Measurements from ENCODE around the gene RENBP. TPM values are rescaled to one million over a fixed set of nuclear protein-coding genes. Genes with fewer than 3 reads are reported as not detected.

The RENBP gene
- polyA plus RNA-seq, 1 of the 3 experiments (the other 2 are of a cell fraction), result 0.90 TPM

GRCh38 chrX:153961292-153961691 is 16.8 kb upstream of the RENBP start:
- H3K27me3 ChIP-seq (ENCODE audit: insufficient read depth), result no peaks in the 10 kb centered on the region
- H2AFZ ChIP-seq (ENCODE audit: low read depth), result no peak overlapping the region
- ChIA-PET POLR2A (interaction anchor here (0.6 kb wide), 1 partner anchor 8 kb away, joined by 3 read pairs; no protein-coding TSS in a partner anchor), CTCF (interaction anchor here (11.6 kb wide), 1 partner anchor 12 kb away, joined by 179 read pairs; the partner anchor contains the start of gene RENBP)
- TF ChIP-seq, protein P1, sequence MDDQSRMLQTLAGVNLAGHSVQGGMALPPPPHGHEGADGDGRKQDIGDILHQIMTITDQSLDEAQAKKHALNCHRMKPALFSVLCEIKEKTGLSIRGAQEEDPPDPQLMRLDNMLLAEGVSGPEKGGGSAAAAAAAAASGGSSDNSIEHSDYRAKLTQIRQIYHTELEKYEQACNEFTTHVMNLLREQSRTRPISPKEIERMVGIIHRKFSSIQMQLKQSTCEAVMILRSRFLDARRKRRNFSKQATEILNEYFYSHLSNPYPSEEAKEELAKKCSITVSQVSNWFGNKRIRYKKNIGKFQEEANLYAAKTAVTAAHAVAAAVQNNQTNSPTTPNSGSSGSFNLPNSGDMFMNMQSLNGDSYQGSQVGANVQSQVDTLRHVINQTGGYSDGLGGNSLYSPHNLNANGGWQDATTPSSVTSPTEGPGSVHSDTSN (IDR thresholded peaks at IDR 0.05), result no peak
- TF ChIP-seq JUND (IDR thresholded peaks at IDR 0.05), result no peak
- no peak for TF ChIP-seq CHD2 (IDR thresholded peaks at IDR 0.05; ENCODE audit: low read length, partially characterized antibody)
- no peak for TF ChIP-seq ELF1 (IDR thresholded peaks at IDR 0.05)
- no peak for TF ChIP-seq MEF2A (IDR thresholded peaks at IDR 0.05; ENCODE audit: borderline replicate concordance, low read depth)
- no peak for TF ChIP-seq GABPA (IDR thresholded peaks at IDR 0.05; ENCODE audit: low read depth)
- TF ChIP-seq FOXM1 (IDR thresholded peaks at IDR 0.05; ENCODE audit: low read depth), result no peak
- no peak for TF ChIP-seq FOXJ3 (CRISPR knock-in tag; IDR thresholded peaks at IDR 0.05)
- TF ChIP-seq, protein P2, sequence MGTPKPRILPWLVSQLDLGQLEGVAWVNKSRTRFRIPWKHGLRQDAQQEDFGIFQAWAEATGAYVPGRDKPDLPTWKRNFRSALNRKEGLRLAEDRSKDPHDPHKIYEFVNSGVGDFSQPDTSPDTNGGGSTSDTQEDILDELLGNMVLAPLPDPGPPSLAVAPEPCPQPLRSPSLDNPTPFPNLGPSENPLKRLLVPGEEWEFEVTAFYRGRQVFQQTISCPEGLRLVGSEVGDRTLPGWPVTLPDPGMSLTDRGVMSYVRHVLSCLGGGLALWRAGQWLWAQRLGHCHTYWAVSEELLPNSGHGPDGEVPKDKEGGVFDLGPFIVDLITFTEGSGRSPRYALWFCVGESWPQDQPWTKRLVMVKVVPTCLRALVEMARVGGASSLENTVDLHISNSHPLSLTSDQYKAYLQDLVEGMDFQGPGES (IDR thresholded peaks at IDR 0.05; ENCODE audit: low read depth, low read length), result no peak
- no peak for TF ChIP-seq RAD21 (IDR thresholded peaks at IDR 0.05; ENCODE audit: low read length)
- no peak for TF ChIP-seq TEAD4 (IDR thresholded peaks at IDR 0.05; ENCODE audit: borderline replicate concordance, insufficient read depth)
- TF ChIP-seq NRF1 (IDR thresholded peaks at IDR 0.05; ENCODE audit: low read depth, low read length), result no peak
- TF ChIP-seq EP300 (IDR thresholded peaks at IDR 0.05; ENCODE audit: borderline replicate concordance in 1 of 2, low read depth in 1 of 2, low read length in 1 of 2), result no peak
- TF ChIP-seq RCOR1 (IDR thresholded peaks at IDR 0.05; ENCODE audit: low read length), result no peak
- TF ChIP-seq TCF12 (IDR thresholded peaks at IDR 0.05), result no peak
- TF ChIP-seq TAF1 (IDR thresholded peaks at IDR 0.05; ENCODE audit: borderline replicate concordance, low read depth, low read length), result no peak
- no peak for TF ChIP-seq RFX5 (IDR thresholded peaks at IDR 0.05; ENCODE audit: low read length)
- TF ChIP-seq, protein P3, sequence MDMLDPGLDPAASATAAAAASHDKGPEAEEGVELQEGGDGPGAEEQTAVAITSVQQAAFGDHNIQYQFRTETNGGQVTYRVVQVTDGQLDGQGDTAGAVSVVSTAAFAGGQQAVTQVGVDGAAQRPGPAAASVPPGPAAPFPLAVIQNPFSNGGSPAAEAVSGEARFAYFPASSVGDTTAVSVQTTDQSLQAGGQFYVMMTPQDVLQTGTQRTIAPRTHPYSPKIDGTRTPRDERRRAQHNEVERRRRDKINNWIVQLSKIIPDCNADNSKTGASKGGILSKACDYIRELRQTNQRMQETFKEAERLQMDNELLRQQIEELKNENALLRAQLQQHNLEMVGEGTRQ (IDR thresholded peaks at IDR 0.05; ENCODE audit: borderline replicate concordance, low read depth, low read length), result no peak
- no peak overlapping the region for H3K4me2 ChIP-seq
- H3K4me3 ChIP-seq (ENCODE audit: low read depth in 2 of 2, low read length in 1 of 2), result no peak overlapping the region
- no peak overlapping the region for H3K27ac ChIP-seq (ENCODE audit: low read depth in 2 of 2, low read length in 1 of 2)
- peaks cover 42% of the 10 kb centered on the region for H3K79me2 ChIP-seq (ENCODE audit: insufficient read depth)
- no peak for DNase-seq
- H3K36me3 ChIP-seq (replicated peaks in 1 of 2; ENCODE audit: control insufficient read depth in 1 of 2, insufficient read depth in 2 of 2, low read length in 1 of 2), result peaks cover 12 to 83% of the 10 kb centered on the region in 2 experiments
- H3K4me1 ChIP-seq (ENCODE audit: control insufficient read depth in 1 of 2, insufficient read depth in 2 of 2, low read depth in 1 of 2, low read length in 1 of 2), result no peaks in the 10 kb centered on the region; a peak in 1 of 4 replicates
- no peaks in the 10 kb centered on the region for H3K9me2 ChIP-seq
- H4K20me1 ChIP-seq (ENCODE audit: insufficient read depth), result peaks cover 49% of the 10 kb centered on the region
- H3K9me3 ChIP-seq, result no peaks in the 10 kb centered on the region
- H3K9ac ChIP-seq, result no peak overlapping the region
- H3F3A ChIP-seq (replicated peaks; ENCODE audit: insufficient read depth), result no peaks in the 10 kb centered on the region
- WGBS (ENCODE audit: low lambda C conversion rate), result 90% methylated on average over 6 of the region's 11 CpGs

Data from SK-N-SH (cell line).